GM12892 (cell line): ENCODE data around the gene C2orf81.
"Not testable (repeated sequence)": the region's sequence is repeated elsewhere in the genome, so short reads cannot be mapped to it uniquely, and the experiment has no call there.

Experiments
- DNase-seq: peaks from one replicate; pipeline ENCODE4 v3.0.0; 2011; ENCODE audit not compliant: insufficient read length
- FAIRE-seq: peaks from 2 replicates; lab custom pipeline; 2011; peaks lifted over from hg19 to GRCh38; lab: Jason Lieb, UNC
- POLR2A ChIP-seq: IDR thresholded peaks from 2 replicates; pipeline ENCODE4 v1.6.1; 2011; ENCODE audit warnings: low read depth, low read length, control low read depth
- POLR2AphosphoS5 ChIP-seq: IDR thresholded peaks from 2 replicates; pipeline ENCODE4 v1.6.1; 2011; ENCODE audit warnings: low read depth, low read length, control low read depth
- TAF1 ChIP-seq: IDR thresholded peaks from 2 replicates; pipeline ENCODE4 v1.6.1; 2011; ENCODE audit warnings: low read depth, mild to moderate bottlenecking, control low read depth, low read length, borderline replicate concordance

Gene C2orf81

DNA sequence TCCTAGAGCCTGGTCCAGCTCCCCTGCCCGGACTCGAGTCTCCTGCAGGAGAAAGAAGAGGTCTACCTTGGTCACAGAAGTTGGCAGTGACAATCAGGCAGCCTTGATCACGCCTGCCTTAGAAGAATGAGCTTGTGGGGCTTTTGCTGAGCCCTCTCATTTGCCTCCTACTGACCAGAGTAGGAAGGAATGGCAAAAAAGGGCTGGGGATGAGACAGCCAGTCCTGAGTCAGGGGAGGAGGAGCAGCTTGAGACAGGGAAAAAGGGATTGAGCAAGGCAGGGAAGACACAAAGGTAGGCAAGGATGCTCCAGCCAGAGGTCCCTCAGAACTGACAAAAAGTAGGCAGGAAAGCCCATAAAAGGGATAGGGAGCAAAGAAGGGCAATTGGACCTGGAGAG lies 6.1 kb upstream of the C2orf81 start:
- no peak for TF ChIP-seq POLR2AphosphoS5
- no peak for TF ChIP-seq TAF1
- TF ChIP-seq POLR2A: no peak
- DNase-seq (no peak), FAIRE-seq (no peak)

DNA sequence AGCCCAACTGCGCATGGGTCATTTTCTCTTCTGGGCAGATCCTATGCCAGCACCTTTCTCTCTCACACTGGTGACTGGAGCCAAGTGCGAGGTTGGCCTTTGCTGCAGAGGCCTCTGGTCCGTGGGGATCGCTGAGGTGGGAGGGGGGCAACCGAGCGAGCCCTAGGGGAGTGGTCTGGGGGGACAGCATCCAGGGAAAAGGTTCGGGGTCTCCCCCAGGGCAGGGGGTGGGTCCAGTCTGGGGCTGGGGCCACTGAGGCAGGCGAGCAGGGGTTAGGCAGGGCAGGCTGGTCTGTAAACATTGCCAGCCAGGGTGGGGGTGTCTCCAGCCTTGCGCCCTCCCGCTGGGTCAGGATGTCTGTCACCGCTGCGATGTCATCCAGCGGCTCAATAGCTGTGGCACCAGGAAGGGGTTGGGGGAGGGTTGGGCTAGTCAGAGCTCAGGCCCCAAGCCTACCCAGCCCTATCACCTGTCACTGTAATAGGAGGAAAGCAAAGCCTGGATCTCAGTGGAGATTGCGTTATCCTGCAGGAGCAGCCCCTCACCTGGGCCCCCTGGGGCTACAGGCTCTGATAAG lies 4.9 kb upstream of the C2orf81 start:
- FAIRE-seq: no peak

DNA sequence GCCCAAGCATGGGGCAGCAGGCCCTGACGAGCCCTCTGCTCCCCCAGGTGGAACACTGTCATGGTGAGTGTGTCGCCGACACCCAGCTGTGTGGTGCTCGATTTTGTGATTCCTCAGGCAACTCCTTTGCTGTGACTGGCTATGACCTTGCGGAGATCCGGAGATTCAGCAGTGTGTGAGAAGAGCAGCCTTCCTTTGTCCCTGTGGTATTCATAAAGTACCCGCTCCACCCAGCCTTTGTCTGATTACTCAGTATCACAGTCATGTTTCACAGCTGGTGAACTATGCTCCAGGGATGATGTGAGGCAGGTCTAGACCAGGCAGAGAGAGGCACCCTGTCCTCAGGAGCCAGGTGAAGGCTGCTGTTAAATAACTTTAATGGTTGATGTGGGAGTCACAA lies 4.1 kb upstream of the C2orf81 start:
- TF ChIP-seq POLR2A (0 out of 2 replicates have a peak, but pooled peaks have one; percentile 13), POLR2AphosphoS5 (no peak)
- DNase-seq (no peak), FAIRE-seq (no peak)

More for the DNA sequence above, 4.9 kb upstream of the C2orf81 start:
- TF ChIP-seq POLR2A: no peak
- no peak for TF ChIP-seq POLR2AphosphoS5
- no peak for TF ChIP-seq TAF1
- no peak for DNase-seq

DNA sequence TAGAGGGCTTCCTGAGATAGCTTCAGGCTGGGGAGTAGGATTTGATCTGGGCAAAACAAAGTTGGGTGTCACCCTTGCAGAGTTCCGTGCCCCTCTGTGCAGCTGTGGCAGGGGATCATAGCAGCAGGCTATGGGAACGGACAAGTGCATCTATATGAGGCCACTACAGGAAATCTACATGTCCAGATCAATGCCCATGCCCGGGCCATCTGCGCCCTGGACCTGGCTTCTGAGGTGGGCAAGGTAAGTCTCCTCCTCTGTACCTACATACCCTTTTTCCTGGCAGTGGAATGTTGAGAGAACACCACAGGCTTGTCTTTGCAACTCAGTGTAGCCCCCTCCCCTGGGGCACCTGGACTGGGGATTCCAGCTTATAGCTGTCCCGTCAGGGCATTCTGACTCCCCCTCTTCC lies 3.6 kb upstream of the C2orf81 start:
- no peak for DNase-seq
- TF ChIP-seq TAF1 (no peak), POLR2A (0 out of 2 replicates have a peak, but pooled peaks have one; percentile 20), POLR2AphosphoS5 (no peak)
- no peak for FAIRE-seq

DNA sequence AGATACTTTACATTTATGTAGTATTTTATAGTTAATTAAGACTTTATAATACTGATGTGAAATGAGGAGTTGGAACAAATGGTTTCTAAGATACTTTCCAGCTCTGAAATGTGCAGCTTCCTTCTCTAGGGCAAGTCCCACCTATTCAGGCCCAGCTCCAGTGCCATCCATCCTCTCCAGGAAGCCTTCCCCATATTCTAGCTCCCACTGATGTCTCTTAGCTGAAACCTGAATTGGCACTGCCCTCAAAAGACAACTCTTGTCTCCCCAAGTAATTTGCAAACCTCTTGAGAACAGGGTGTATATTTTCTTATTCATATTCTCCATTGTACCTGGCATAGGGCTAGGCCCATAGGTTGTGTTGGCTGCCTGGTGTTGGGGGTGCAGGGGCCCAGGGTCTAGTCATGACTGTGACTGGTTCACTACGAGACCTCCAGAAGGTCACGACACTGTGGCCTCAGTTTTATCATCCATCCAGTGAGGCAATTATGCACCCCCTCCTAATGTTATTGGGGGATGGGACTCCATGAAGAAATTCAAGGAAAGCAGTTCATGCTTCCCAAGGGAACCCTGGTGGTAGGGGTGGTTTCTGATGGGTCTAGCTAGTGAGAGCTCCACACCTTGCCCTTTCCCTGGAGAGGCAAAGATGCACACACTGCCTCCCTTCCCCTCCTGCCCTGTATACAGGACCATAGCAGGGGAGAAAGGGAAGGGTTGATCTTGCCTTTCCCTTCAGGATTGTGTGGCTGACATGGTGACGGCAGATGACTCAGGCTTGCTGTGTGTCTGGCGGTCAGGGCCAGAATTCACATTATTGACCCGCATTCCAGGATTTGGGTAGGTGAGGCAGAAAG lies 2.9 kb upstream of the C2orf81 start:
- no peak for TF ChIP-seq TAF1
- TF ChIP-seq POLR2A: no peak
- TF ChIP-seq POLR2AphosphoS5: no peak
- FAIRE-seq: no peak
- DNase-seq: no peak

DNA sequence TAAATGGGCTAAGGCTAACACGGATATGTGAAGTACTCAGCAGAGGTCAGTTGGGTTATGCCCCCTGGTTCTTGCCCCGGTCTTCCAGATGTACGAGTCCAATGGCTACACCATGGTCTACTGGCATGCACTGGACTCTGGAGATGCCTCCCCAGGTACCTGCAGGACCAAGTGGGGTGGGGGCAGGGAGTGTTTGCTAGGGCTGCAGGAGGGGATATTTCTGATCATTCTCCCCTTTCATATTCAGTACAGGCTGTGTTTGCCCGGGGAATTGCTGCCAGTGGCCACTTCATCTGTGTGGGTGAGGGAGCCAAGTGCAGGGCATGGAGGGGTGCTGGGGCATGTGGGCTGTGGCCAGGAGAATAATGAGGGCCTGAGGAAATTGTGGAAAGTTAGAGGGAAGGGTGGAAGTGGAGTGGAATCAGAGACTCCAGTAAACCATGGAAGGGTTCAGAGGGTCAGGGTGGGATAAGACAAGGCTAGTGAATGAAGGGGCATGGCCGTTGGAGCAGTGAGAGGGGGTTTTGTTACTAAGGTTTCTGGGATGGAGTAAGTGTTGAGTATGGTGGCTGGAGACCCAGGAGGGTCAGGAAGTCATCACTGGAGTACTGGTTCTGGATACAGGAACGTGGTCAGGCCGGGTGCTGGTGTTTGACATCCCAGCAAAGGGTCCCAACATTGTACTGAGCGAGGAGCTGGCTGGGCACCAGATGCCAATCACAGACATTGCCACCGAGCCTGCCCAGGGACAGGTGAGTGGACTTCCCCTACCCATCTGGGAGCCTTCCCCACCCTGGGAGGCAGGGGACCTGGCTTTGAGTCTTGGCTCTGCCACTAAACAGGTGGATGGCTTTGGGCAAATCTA lies 2.0 kb upstream of the C2orf81 start:
- TF ChIP-seq POLR2A (no peak), TAF1 (no peak), POLR2AphosphoS5 (no peak)
- FAIRE-seq (no peak), DNase-seq (no peak)

DNA sequence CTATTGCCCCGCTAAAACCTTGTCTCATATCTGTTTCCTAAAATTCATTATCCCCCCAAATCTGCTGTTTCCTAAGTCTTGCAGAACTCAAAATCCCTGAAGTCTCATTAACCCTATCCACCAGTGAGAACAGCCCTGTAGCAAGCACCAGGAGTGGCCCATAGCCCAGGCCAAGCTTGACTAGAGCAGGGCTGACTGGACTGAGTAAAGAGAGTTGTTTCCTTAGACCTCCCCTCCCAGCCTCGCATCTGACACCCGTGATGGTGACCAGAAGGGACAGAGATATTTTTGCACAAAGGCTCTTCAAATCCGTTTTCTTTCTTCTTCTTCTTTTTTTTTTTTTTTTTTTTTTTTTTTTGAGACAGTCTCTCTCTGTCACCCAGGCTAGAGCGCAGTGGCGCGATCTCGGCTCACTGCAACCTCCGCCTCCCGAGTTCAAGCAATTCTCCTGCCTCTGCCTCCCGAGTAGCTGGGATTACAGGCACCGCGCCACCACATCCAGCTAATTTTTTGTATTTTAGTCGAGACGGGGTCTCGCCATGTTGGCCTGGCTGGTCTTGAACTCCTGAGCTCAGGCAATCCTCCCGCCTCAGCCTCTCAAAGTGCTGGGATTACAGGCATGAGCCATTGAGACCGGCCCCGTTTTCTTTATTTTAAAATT lies 846 bp downstream of the C2orf81 start:
- not testable (repeated sequence) for FAIRE-seq, DNase-seq

DNA sequence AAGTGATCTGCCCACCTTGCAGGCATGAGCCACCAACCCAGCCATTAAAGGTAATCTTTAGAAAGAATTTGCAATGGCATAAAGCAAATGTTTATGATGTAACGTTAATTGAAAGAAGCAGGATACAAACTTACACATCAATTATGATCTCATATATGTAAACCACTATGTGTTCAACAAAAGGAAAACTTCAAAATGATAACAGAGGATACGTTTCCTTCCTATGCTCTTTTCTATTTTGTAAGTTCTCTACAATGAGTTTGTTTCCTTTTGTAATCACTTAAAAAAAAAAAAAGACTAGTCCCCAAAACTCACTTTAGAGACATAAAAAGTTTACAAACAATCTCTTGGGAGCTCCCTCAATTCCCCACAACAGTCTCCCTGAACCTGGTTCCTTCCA lies 1.4 kb downstream of the C2orf81 start:
- DNase-seq: no peak
- FAIRE-seq: no peak
- TF ChIP-seq TAF1 (no peak), POLR2A (no peak), POLR2AphosphoS5 (no peak)

DNA sequence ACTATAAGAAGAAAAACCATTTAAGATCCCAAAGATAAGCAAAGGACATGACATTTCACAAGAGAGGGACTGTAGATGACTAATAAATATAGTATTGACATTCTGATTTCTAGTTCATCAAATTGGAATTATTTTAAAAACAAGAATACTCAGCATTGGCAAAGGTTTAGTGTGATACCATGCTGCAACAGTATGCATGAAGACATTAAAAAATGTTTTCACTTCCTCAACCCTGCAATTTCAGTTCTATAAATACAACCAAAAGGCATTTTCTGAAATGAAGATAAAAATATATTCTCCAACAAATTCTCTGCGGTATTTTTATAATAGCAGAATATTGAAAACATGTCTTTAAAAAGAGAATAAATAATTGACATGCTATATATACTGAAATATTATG lies 2.1 kb downstream of the C2orf81 start:
- TF ChIP-seq POLR2A: no peak
- no peak for TF ChIP-seq TAF1
- no peak for TF ChIP-seq POLR2AphosphoS5
- no peak for FAIRE-seq
- DNase-seq: no peak

DNA sequence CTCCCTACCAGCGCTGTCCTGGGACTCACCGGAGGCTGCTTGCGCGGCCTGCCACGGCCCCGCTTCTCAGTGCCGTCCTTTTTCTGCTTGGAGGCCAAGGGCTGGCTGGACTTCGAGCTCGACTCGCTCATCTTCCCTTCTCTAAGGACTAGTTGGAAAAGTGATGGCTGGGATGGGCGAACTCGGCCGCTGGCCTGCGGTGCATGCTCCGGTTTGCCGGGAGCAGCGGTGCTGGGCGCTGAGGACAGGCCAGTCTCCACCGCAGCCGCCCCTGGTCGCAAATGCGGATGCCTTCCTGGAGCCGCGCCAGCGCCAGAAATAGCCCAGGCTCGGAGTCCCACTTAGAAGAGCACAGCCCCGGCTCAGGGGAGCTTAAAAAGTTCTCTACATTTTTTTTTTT lies 3.1 kb downstream of the C2orf81 start:
- TF ChIP-seq TAF1 (no peak), POLR2A (no peak), POLR2AphosphoS5 (no peak)
- DNase-seq (no peak), FAIRE-seq (no peak)

DNA sequence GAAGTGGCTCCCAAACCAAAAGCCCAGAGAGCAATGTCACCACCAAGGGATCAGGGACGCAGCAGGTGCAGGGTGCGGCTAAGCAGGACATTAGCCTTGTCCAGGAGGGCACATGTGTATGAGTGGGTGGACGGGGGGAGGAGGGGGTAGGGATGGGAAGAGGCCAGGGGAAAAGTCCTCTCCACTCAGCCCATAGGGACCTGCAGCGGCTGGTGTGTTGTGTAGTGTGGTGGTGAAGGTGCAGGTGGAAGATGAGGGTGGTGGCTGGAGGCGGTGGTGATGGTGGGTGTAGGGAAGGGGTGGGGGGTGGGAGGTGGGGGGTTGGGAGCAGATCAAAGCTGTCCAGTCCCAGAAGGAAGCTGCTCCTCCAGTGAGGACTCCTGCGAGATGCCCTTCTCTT lies 3.7 kb downstream of the C2orf81 start:
- no peak for FAIRE-seq

More for the DNA sequence above, 3.7 kb downstream of the C2orf81 start:
- no peak for TF ChIP-seq TAF1
- TF ChIP-seq POLR2AphosphoS5: no peak
- TF ChIP-seq POLR2A: no peak
- DNase-seq: no peak
